Activated T-cell treated with anti-CD3 and anti-CD28 coated beads, Interleukin-2, amount 50 U/mL, for 72 hours (primary cell): Measurements from ENCODE around the gene PELI3. TPM values are rescaled to one million over a fixed set of nuclear protein-coding genes. Genes with fewer than 3 reads are reported as not detected.

Experiments
- ATAC-seq, 2 donors: fragments of 150-1000 bp; cut with Tn5 transposase; replicated peaks in 1 of 2; 2 replicates each; pipeline ENCODE4 v1.10.0; 2021; ENCODE audit warnings: moderate library complexity in 2 of 2, mild to moderate bottlenecking in 1 of 2
- DNase-seq, 2 donors: peaks; one replicate each; pipeline ENCODE4 v3.0.0; 2021 to 2022; ENCODE audit warnings: mixed read lengths in 1 of 2
- H3K27ac Mint-ChIP-seq: one replicate; pipeline ENCODE4 v1.8.0; 2022; ENCODE audit warnings: mild to moderate bottlenecking, moderate library complexity, mixed read lengths
- H3K27me3 Mint-ChIP-seq: one replicate; pipeline ENCODE4 v1.8.0; 2022; ENCODE audit warnings: low read depth, mixed read lengths
- H3K36me3 Mint-ChIP-seq, 2 donors: one replicate each; pipeline ENCODE4 v1.8.0; 2022; ENCODE audit warnings: mixed read lengths in 2 of 2, mild to moderate bottlenecking in 1 of 2; ENCODE audit not compliant: insufficient read depth in 2 of 2
- H3K4me1 Mint-ChIP-seq: one replicate; pipeline ENCODE4 v1.8.0; 2022; ENCODE audit warnings: low read depth, mixed read lengths
- H3K4me3 Mint-ChIP-seq, 2 donors: one replicate each; pipeline ENCODE4 v1.8.0; 2022; ENCODE audit warnings: mild to moderate bottlenecking in 2 of 2, mixed read lengths in 2 of 2, moderate library complexity in 2 of 2
- H3K9me3 Mint-ChIP-seq, 2 donors: one replicate each; pipeline ENCODE4 v1.8.0; 2022; ENCODE audit warnings: mixed read lengths in 2 of 2
- total RNA-seq, 2 donors: library from RNA; stranded (reverse); gene quantifications; one replicate each; pipeline ENCODE4 v1.2.3, GENCODE V29; 2022

PELI3 gene
- total RNA-seq, 2 donors from 2014 or later = 6.2 to 6.6 TPM

DNA sequence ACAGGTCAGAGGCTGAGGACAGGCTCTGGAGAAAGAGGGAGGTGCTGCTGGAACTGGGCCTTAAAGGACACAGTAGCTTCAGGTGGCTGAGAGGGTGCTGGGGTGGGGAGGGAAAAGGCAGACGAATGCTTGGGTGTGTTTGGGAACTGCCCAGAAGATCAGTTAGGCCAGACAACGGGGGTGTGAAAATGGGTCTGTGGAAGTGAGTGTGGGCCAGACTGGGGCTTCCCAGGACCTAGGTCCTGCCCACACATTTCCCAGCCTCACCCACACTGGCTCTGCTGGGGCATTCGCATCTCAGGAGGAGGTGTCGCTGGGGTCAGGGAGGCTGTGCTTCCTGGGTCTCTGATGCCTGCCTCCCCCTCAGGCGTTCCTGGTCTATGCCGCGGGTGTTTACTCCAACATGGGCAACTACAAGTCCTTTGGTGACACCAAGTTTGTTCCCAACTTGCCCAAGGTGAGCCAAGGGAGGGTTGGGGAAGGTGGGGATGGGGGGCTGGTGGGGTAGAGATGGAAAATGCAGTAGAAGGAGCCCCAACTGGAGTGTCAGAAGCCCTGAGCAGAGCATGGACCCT is 18.2 kb downstream of the PELI3 start:
- DNase-seq (no peak), ATAC-seq (no peak)
- peaks cover 8% of the 10 kb centered on the region for H3K4me1 Mint-ChIP-seq
- H3K9me3 Mint-ChIP-seq = no peaks in the 10 kb centered on the region
- peaks cover 0 to 11% of the 10 kb centered on the region in 2 donors for H3K36me3 Mint-ChIP-seq
- H3K27ac Mint-ChIP-seq = no peak overlapping the region
- H3K27me3 Mint-ChIP-seq = no peaks in the 10 kb centered on the region
- no peak overlapping the region for H3K4me3 Mint-ChIP-seq

DNA sequence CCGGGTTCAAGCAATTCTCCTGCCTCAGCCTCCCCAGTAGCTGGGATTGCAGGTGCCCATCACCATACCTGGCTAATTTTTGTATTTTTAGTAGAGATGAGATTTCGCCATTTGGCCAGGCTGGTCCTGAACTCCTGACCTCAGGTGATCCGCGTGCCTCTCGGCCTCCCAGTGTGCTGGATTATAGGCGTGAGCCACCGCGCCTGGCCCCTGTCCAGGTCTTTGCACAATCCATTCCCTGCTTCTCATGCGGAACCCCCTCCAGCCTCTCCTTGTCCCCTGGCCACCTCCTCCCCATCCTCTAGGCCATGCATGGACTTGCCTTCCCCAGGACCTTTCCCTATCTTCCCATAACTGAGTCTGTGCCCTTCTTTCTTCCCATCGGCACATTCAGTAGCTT is 22.3 kb downstream of the PELI3 start:
- Mint-ChIP-seq H3K27ac (no peak overlapping the region), H3K4me3 (no peak overlapping the region), H3K9me3 (no peaks in the 10 kb centered on the region), H3K36me3 (peaks cover 0 to 16% of the 10 kb centered on the region in 2 donors), H3K27me3 (no peaks in the 10 kb centered on the region), H3K4me1 (no peaks in the 10 kb centered on the region)
- DNase-seq = no peak
- no peak for ATAC-seq

DNA sequence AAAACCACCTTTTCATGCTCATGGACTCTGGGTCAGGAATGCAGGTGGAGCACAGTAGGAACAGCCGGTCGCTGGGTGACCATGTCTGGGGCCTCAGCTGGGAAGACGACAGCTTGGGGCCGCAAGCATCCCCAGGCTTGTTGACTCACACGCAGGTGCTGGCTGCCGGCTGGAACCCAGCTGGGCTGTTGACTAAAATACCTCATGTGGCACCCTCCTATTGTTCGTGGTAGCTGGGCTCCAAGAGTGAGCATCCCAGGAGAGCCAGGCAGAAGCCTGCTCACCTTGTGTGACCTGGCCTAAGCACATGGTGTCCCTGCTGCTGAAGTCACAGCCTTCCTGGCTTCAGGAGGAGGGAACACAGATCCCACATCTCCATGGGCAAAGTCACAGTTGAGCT is 22.9 kb downstream of the PELI3 start:
- peaks cover 0 to 16% of the 10 kb centered on the region in 2 donors for H3K36me3 Mint-ChIP-seq
- H3K27ac Mint-ChIP-seq = no peak overlapping the region
- ATAC-seq (no peak), DNase-seq (no peak)
- H3K4me1 Mint-ChIP-seq = no peaks in the 10 kb centered on the region
- H3K4me3 Mint-ChIP-seq = no peak overlapping the region
- no peaks in the 10 kb centered on the region for H3K27me3 Mint-ChIP-seq
- H3K9me3 Mint-ChIP-seq = no peaks in the 10 kb centered on the region

DNA sequence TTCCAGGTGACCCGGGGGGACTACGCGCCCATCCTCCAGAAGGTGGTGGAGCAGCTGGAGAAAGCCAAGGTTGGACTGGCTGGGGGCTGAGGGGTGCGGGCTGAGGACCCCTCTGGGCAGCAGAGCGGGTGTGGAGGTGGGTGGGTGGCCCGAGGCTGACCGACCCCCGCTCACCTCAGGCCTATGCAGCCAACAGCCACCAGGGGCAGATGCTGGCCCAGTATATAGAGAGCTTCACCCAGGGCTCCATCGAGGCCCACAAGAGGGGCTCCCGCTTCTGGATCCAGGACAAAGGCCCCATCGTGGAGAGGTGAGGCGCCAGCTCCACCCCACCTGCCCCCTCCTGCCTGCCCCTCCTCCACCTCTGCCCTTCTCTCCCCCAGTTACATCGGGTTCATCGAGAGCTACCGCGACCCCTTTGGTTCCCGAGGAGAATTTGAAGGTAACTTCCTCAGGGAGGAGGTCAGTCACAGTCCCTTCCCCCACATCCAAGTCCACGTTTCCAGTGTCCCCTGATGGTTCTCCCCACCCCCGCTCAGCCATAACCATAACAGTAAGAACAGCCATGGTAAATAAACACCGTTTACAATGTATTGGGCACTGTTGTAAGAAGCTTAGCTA is 24.7 kb downstream of the PELI3 start:
- Mint-ChIP-seq H3K27me3 (no peaks in the 10 kb centered on the region), H3K9me3 (no peaks in the 10 kb centered on the region), H3K36me3 (peaks cover 0 to 12% of the 10 kb centered on the region in 2 donors), H3K4me3 (no peak overlapping the region), H3K27ac (no peak overlapping the region), H3K4me1 (no peaks in the 10 kb centered on the region)
- no peak for ATAC-seq
- DNase-seq = no peak

DNA sequence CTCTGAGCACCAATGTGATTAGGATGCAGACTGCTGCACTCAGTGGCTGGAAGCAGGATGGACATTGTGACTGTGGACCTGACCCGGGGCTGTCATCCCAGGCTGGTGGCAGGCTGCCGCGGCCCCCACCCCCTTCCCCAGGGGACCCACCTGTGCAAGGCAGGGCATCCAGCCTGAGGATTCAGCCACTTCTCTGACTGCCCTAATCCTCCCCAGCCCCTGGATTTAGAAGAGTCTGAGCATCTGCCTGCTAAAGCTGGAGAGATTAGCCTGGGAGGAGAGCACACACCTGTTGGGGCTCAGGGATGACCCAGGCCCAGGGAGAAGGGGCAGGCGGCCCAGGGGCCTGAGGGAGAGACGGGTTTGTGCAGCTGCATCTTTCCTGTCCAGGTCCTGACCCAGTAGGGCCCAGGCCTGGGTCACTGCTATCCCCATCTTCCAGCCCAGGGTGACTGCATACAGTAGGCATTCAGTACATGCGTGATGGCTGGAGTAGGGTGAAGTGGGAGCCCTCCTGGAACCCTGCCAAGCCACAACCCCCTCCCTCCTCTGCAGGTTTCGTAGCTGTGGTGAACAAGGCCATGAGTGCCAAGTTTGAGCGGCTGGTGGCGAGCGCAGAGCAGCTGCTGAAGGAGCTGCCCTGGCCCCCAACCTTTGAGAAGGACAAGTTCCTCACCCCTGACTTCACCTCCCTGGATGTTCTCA is 25.6 kb downstream of the PELI3 start:
- Mint-ChIP-seq H3K9me3 (no peaks in the 10 kb centered on the region), H3K27me3 (no peaks in the 10 kb centered on the region), H3K4me3 (no peak overlapping the region), H3K4me1 (no peaks in the 10 kb centered on the region), H3K27ac (no peak overlapping the region), H3K36me3 (peaks cover 0 to 16% of the 10 kb centered on the region in 2 donors)
- DNase-seq = no peak
- ATAC-seq = no peak

DNA sequence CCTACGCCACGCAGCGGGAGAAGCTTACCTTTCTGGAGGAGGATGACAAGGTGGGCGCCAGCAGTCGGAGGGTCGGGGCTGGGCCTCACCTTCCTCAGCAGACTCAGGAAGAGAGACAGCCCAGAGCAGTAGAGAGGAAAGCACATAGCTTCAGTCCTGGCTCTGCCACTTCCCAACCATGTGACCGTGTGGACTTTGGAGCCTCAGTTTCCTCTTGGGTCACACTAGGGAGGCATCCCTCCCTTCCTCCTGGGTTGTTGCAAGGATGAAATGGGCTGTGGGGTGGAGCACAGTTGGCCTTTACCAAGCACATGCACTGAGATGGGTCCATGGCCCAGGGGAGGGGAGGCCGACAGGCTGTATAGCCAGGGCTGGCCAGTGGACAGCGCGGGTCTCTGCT is 26.4 kb downstream of the PELI3 start:
- DNase-seq (no peak), ATAC-seq (no peak)
- Mint-ChIP-seq H3K36me3 (peaks cover 0 to 14% of the 10 kb centered on the region in 2 donors), H3K9me3 (no peaks in the 10 kb centered on the region), H3K4me1 (no peaks in the 10 kb centered on the region), H3K27ac (no peak overlapping the region), H3K27me3 (no peaks in the 10 kb centered on the region), H3K4me3 (no peak overlapping the region)

DNA sequence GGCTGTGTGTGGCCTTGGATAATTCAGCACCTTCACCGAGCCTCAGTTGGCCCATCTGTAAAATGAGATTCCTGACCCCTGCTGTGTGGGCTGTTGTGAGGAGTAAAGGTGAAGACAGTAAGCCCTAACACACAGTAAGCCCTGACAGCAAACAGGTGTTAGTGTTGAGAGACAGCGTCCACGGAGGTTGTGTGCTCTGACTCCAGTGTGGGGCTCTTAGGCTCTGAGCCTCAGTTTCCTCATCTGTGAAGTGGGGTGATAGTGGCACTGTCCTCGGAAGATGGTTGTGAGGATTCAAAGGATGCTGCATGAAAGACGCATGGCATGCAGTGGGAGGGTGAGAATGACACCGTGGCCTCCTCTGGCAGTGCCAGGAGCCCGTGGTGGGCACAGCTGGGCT is 27.8 kb downstream of the PELI3 start:
- Mint-ChIP-seq H3K9me3 (no peaks in the 10 kb centered on the region), H3K4me1 (no peaks in the 10 kb centered on the region), H3K27ac (no peak overlapping the region), H3K4me3 (no peak overlapping the region), H3K27me3 (no peaks in the 10 kb centered on the region), H3K36me3 (peaks cover 0 to 13% of the 10 kb centered on the region in 2 donors)
- DNase-seq = no peak
- ATAC-seq = no peak

DNA sequence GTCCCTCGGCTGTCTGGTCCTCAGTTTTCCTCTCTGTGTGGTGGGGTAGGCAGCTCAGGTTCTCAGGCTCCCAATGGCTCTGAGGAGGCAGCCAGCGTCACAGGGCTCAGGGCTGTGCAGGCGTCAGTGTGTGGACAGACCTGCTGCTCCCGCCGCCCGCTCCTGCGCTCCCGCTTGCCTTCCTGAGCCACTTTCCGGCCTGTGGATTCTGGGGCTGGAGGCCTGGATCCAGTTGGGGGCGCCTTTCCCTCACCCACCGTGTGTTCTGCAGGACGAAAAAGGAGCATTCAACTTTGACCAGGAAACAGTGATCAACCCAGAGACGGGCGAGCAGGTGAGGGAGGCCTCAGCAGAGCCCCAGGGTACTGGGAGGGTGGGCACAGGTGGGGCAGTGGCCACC is 28.2 kb downstream of the PELI3 start:
- ATAC-seq (no peak), DNase-seq (no peak)
- Mint-ChIP-seq H3K4me3 (no peak overlapping the region), H3K27me3 (no peaks in the 10 kb centered on the region), H3K36me3 (peaks cover 0 to 13% of the 10 kb centered on the region in 2 donors), H3K4me1 (no peaks in the 10 kb centered on the region), H3K27ac (no peak overlapping the region), H3K9me3 (no peaks in the 10 kb centered on the region)

DNA sequence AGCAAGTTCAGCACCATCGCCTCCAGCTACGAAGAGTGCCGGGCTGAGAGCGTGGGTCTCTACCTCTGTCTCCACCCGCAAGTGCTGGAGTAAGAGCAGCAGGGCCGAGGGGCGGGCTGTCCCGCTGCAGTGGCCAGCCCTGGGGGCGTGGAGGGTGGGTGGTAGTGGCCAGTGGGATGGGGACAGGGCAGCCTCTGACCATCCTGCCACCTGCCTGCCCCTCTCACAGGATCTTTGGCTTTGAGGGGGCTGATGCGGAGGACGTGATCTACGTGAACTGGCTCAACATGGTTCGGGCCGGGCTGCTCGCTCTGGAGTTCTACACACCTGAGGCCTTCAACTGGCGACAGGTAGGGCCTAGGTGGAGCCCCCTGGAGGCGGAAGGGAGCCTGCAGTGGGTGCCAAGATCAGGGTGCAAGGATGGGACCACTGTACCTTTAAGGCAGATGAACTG is 28.7 kb downstream of the PELI3 start:
- DNase-seq = peak in 1 of 2 donors; percentile 27
- Mint-ChIP-seq H3K27ac (no peak overlapping the region), H3K36me3 (peaks cover 0 to 13% of the 10 kb centered on the region in 2 donors), H3K4me1 (no peaks in the 10 kb centered on the region), H3K9me3 (no peaks in the 10 kb centered on the region), H3K4me3 (no peak overlapping the region), H3K27me3 (no peaks in the 10 kb centered on the region)
- no peak for ATAC-seq

DNA sequence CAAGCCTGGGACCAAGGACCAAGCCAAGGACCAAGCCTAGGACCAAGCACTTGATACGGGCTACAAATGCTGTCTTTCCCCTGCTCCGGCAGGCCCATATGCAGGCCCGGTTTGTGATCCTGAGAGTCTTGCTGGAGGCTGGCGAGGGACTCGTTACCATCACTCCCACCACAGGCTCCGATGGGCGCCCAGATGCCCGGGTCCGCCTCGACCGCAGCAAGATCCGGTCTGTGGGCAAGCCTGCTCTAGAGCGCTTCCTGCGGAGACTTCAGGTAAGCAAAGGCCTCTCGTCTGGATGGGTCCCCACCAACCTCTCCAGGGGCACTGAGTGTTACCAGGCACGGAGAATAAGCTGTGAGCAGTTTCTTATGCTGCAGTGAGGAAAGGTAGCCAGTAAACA is 30.5 kb downstream of the PELI3 start:
- Mint-ChIP-seq H3K36me3 (peaks cover 0 to 13% of the 10 kb centered on the region in 2 donors), H3K27me3 (no peaks in the 10 kb centered on the region), H3K4me1 (no peaks in the 10 kb centered on the region), H3K9me3 (no peaks in the 10 kb centered on the region), H3K27ac (no peak overlapping the region), H3K4me3 (no peak overlapping the region)
- ATAC-seq (no peak), DNase-seq (no peak)

DNA sequence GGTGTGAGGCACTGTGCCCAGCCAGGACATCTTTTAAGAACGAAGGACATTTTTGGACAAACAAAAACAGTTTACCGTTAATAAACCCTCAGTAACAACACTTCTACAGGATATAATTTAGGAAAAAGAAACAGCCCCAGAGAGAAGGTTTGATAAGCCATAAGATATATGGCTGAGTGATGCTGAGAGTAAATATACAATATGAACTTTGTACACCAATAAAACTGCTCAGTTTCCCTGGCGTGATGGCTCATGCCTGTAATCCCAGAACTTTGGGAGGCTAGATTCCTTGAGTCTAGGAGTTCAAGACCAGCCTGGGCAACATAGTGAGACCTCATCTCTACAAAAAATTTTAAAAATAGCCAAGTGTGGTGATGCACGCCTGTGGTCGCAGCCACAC is 31.8 kb downstream of the PELI3 start:
- no peak overlapping the region for H3K27ac Mint-ChIP-seq
- ATAC-seq (no peak), DNase-seq (no peak)
- H3K27me3 Mint-ChIP-seq = no peaks in the 10 kb centered on the region
- H3K4me3 Mint-ChIP-seq = no peak overlapping the region
- H3K9me3 Mint-ChIP-seq = no peaks in the 10 kb centered on the region
- H3K36me3 Mint-ChIP-seq = peaks cover 0 to 11% of the 10 kb centered on the region in 2 donors
- no peaks in the 10 kb centered on the region for H3K4me1 Mint-ChIP-seq

DNA sequence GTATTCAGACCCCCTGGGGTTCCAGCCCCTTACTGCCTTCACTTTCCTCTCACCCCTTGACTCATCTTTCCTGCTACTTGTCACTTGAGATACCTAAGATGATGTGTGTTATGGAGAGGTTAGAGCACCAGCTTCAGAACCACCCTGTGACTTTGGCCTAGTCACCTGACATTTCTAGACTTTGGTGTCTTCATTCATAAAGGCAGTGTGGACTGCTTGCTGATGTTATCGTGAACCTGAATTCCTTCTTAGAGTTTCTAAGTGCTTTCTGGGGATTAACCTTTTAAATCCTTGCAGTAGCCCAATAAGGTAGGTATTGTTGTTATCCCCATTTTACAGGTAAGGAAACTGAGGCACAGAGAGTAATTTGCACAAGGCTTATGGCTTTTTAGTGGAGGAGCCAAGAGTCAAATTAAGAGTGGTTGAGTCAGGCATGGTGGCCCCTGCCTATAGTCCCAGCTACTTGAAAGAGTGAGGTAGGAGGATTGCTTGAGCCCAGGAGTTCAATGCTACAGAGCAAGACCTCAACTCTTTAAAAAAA is 38.6 kb downstream of the PELI3 start:
- Mint-ChIP-seq H3K9me3 (no peaks in the 10 kb centered on the region), H3K4me3 (no peak overlapping the region), H3K27ac (no peak overlapping the region), H3K27me3 (no peaks in the 10 kb centered on the region), H3K36me3 (peaks cover 2 to 4% of the 10 kb centered on the region in 2 donors), H3K4me1 (no peaks in the 10 kb centered on the region)
- DNase-seq (no peak), ATAC-seq (no peak)

DNA sequence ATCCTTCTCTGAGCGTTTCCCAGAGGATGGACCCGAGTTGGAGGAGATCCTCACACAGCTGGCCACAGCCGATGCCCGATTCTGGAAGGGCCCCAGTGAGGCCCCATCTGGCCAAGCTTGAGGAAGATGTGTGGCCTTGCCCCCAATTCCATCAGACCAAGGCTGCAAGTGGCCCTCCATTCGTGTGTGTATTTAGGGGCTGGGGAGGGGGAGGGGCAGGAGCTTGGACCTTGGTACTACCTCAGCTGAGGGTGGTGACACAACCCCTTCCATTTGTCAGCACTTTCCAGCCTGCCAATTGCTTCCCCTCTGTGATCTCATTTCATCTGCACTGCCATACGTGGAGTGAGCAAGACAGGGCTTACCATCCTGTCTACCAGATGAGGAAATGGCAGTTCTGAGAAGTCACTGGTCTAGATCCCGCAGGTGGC is 42.4 kb downstream of the PELI3 start:
- DNase-seq = no peak
- H3K36me3 Mint-ChIP-seq = peaks cover 2% of the 10 kb centered on the region in 2 donors
- H3K4me3 Mint-ChIP-seq = no peak overlapping the region
- no peak for ATAC-seq
- peaks cover 10% of the 10 kb centered on the region for H3K4me1 Mint-ChIP-seq
- H3K27me3 Mint-ChIP-seq = no peaks in the 10 kb centered on the region
- H3K9me3 Mint-ChIP-seq = no peaks in the 10 kb centered on the region
- no peak overlapping the region for H3K27ac Mint-ChIP-seq
